Lower leg skin (tissue), 4 donors: ENCODE data around the gene MITF. TPM values are rescaled to one million over a fixed set of nuclear protein-coding genes. Genes with fewer than 3 reads are reported as not detected.

Experiments used
- DNase-seq, 2 donors: peaks; one replicate each; pipeline ENCODE4 v3.0.0-alpha.2; 2019; ENCODE audit warnings: low spot score in 2 of 2
- H3K4me3 ChIP-seq: fragments of 200-600 bp; sonication (generic); 2 replicates; pipeline ENCODE4 v1.5.1; 2017; ENCODE audit warnings: mild to moderate bottlenecking, low read depth; ENCODE audit not compliant: poor library complexity, severe bottlenecking
- CTCF ChIP-seq, 3 donors: fragments of 450-650 bp; IDR thresholded peaks; one replicate each; pipeline ENCODE4 v1.5.1; 2016; ENCODE audit warnings: antibody characterized with exemption in 3 of 3, mild to moderate bottlenecking in 3 of 3, moderate library complexity in 2 of 3
- POLR2A ChIP-seq, 2 donors: fragments of 450-650 bp; IDR thresholded peaks; one replicate each; pipeline ENCODE4 v1.6.1; 2016 to 2017; ENCODE audit warnings: antibody characterized with exemption in 2 of 2, mild to moderate bottlenecking in 1 of 2, moderate library complexity in 1 of 2
- WGBS, 2 donors: methylation state at CpG; one replicate each; pipeline ENCODE4 v1.1.5; 2018; 5-methylcytosine and 5-hydroxymethylcytosine counted together
- intact Hi-C: fragments of 100-400 bp; cut with DNase I; formaldehyde crosslinking; loops from one replicate; pipeline ENCODE4 v1.15.0; 2023; ENCODE audit warnings: low total_unique reads
- total RNA-seq, 4 donors: library from RNA; depleted of rRNA; stranded (reverse); fragments of >200 nt; gene quantifications; one replicate each; pipeline ENCODE4 v1.1.0, GENCODE V29; 2016

MITF gene
- total RNA-seq, 4 donors from 2014 or later, result 12.9 to 22.9 (median 17.1) TPM

- no peak overlapping the region for H3K4me3 ChIP-seq
- intact Hi-C loops, result no loop called here
- WGBS, 2 donors, result 77 to 80% methylated on average over 5 of the region's 5 CpGs
- no peak for DNase-seq
- no peak for TF ChIP-seq POLR2A (IDR thresholded peaks at IDR 0.05)
- TF ChIP-seq CTCF (IDR thresholded peaks at IDR 0.05), result no peak
Observed at GRCh38 chr3:69842351-69842750, 103.1 kb downstream of the MITF start.

GRCh38 chr3:69842789-69843188 is 103.5 kb downstream of the MITF start:
- intact Hi-C loops, result no loop called here
- TF ChIP-seq CTCF (IDR thresholded peaks at IDR 0.05) (no peak), POLR2A (IDR thresholded peaks at IDR 0.05) (no peak)
- 75 to 76% methylated on average over 3 of the region's 3 CpGs for WGBS, 2 donors
- DNase-seq, result no peak
- H3K4me3 ChIP-seq, result no peak overlapping the region

- no peak overlapping the region for H3K4me3 ChIP-seq
- no peak for DNase-seq
- TF ChIP-seq CTCF (IDR thresholded peaks at IDR 0.05), result no peak
- no peak for TF ChIP-seq POLR2A (IDR thresholded peaks at IDR 0.05)
- intact Hi-C loops, result no loop called here
- 81 to 83% methylated on average over 1 of the region's 1 CpG for WGBS, 2 donors
Observed at GRCh38 chr3:69844706-69845105, 105.4 kb downstream of the MITF start.

- intact Hi-C loops, result no loop called here
- DNase-seq, result no peak
- TF ChIP-seq CTCF (IDR thresholded peaks at IDR 0.05) (no peak), POLR2A (IDR thresholded peaks at IDR 0.05) (no peak)
- WGBS, 2 donors, result 79 to 86% methylated on average over 3 of the region's 3 CpGs
- no peak overlapping the region for H3K4me3 ChIP-seq
Observed at GRCh38 chr3:69847303-69847702, 108.0 kb downstream of the MITF start.

- no peak for TF ChIP-seq CTCF (IDR thresholded peaks at IDR 0.05)
- TF ChIP-seq POLR2A (IDR thresholded peaks at IDR 0.05), result no peak
- WGBS, 2 donors, result 52 to 58% methylated on average over 3 of the region's 3 CpGs
- no peak overlapping the region for H3K4me3 ChIP-seq
- intact Hi-C loops, result no loop called here
- DNase-seq, result no peak
Observed at GRCh38 chr3:69848113-69848512, 108.8 kb downstream of the MITF start.

GRCh38 chr3:69850849-69851248 is 111.6 kb downstream of the MITF start:
- TF ChIP-seq POLR2A (IDR thresholded peaks at IDR 0.05) (no peak), CTCF (IDR thresholded peaks at IDR 0.05) (no peak)
- no peak overlapping the region for H3K4me3 ChIP-seq
- intact Hi-C loops, result loop anchor here (10.0 kb wide), 1 partner anchor 166 kb away; no protein-coding TSS in a partner anchor
- DNase-seq, result no peak
